ENCODE measurements around the gene OR6J1. TPM values are rescaled to one million over a fixed set of nuclear protein-coding genes. Genes with fewer than 3 reads are reported as not detected.

Gene OR6J1
- total RNA-seq, 1 donor from 2014 or later = not detected

Other genes with a start within 250 kb of the OR6J1 start
- gene DAD1, start 55.1 kb downstream of the OR6J1 start, total RNA-seq = 164 TPM
- gene ABHD4, start 46.1 kb downstream of the OR6J1 start, total RNA-seq = 11.3 TPM
- 52.7 TPM for gene OXA1L, start 122.3 kb upstream of the OR6J1 start, total RNA-seq
- 6.8 TPM for gene SLC7A7, start 171.1 kb upstream of the OR6J1 start, total RNA-seq
- gene MRPL52, start 185.5 kb upstream of the OR6J1 start, total RNA-seq = 26.3 TPM
- 171 TPM for gene MMP14, start 192.2 kb upstream of the OR6J1 start, total RNA-seq
- 22.9 TPM for gene LRP10, start 227.4 kb upstream of the OR6J1 start, total RNA-seq
- not detected for gene REM2, start 238.9 kb upstream of the OR6J1 start, total RNA-seq

Data from skin of body (tissue), 1 donor.